HepG2 (cell line): ENCODE results near the gene ARHGAP45. TPM values are rescaled to one million over a fixed set of nuclear protein-coding genes. Genes with fewer than 3 reads are reported as not detected.

Source experiments
- ATAC-seq: fragments of 200-7000 bp; cut with Tn5 transposase; 3 replicates; pipeline ENCODE4 v1.9.1; 2020; ENCODE audit warnings: mild to moderate bottlenecking, moderate library complexity
- BruUV-seq: library from RNA; stranded (reverse); fragments of 400-500 nt; replicated peaks from 2 replicates; lab custom pipeline; 2021; lab: Mats Ljungman, UMichigan
- CTCF ChIA-PET: fragments of 300-600 bp; formaldehyde crosslinking; extraction: SDS; loops from one replicate; lab custom pipeline; 2021; ENCODE audit warnings: low total read pairs, inconsistent platforms, low intra/inter-chr PET ratio; lab: Yijun Ruan, JAX
- POLR2A ChIA-PET: fragments of 350-600 bp; sonication (Branson Sonifier 250); formaldehyde crosslinking; loops from one replicate; lab custom pipeline; 2020; ENCODE audit warnings: antibody characterized with exemption, inconsistent platforms; lab: Yijun Ruan, JAX
- DNase-seq: peaks from one replicate; pipeline ENCODE4 v3.0.0-alpha.2; 2015; ENCODE audit warnings: low spot score
- FAIRE-seq: peaks from 3 replicates; lab custom pipeline; 2011; peaks lifted over from hg19 to GRCh38; lab: Jason Lieb, UNC
- H2AFZ ChIP-seq: one replicate; pipeline ENCODE4 v1.6.1; 2011; ENCODE audit warnings: low read length, inconsistent platforms
- H3K27ac ChIP-seq: fragments of 300-600 bp; 3 replicates; pipeline ENCODE4 v1.8.0; 2011; ENCODE audit warnings: mixed run types, mild to moderate bottlenecking, mixed read lengths, low read length, inconsistent platforms; ENCODE audit not compliant: insufficient read depth; ENCODE audit errors: extremely low read length
- H3K27me3 ChIP-seq, 2 experiments: fragments of 200-600 bp in 1 of 2; 2 replicates in 1 of 2; 3 replicates in 1 of 2; pipeline versions ENCODE4 v1.6.0 to v1.8.0; 2011; ENCODE audit warnings: low read length in 2 of 2, mild to moderate bottlenecking in 2 of 2, moderate library complexity in 2 of 2, inconsistent platforms in 1 of 2; ENCODE audit not compliant: insufficient read depth in 2 of 2, control insufficient read depth in 1 of 2
- H3K36me3 ChIP-seq, 2 experiments: fragments of 200-600 bp in 1 of 2; replicated peaks in 1 of 2; 2 replicates in 1 of 2; 3 replicates in 1 of 2; pipeline versions ENCODE4 v1.5.1 to v1.8.0; 2011; ENCODE audit warnings: low read length in 2 of 2, inconsistent platforms in 1 of 2; ENCODE audit not compliant: insufficient read depth in 2 of 2, control insufficient read depth in 1 of 2
- H3K4me1 ChIP-seq: 2 replicates; pipeline ENCODE4 v1.5.1; 2012; ENCODE audit warnings: low read length, inconsistent platforms; ENCODE audit not compliant: insufficient read depth
- H3K4me2 ChIP-seq: 2 replicates; pipeline ENCODE4 v1.6.0; 2011; ENCODE audit warnings: low read depth, low read length, inconsistent platforms
- H3K4me3 ChIP-seq, 3 experiments: fragments of 200-600 bp in 1 of 3; sonication (generic), shearing (Covaris generic) in 1 of 3; replicated peaks in 1 of 3; 2 replicates each; pipeline ENCODE4 v1.5.1; 2011 to 2016; ENCODE audit warnings: low read length in 3 of 3, inconsistent platforms in 2 of 3, low read depth in 2 of 3, mild to moderate bottlenecking in 2 of 3, control low read depth in 1 of 3, mixed read lengths in 1 of 3; ENCODE audit not compliant: insufficient read depth in 1 of 3
- H3K79me2 ChIP-seq: one replicate; pipeline ENCODE4 v1.6.1; 2011; ENCODE audit warnings: low read length, inconsistent platforms; ENCODE audit not compliant: insufficient read depth
- H3K9ac ChIP-seq: 2 replicates; pipeline ENCODE4 v1.6.0; 2011; ENCODE audit warnings: mild to moderate bottlenecking, low read depth, low read length, inconsistent platforms; ENCODE audit not compliant: insufficient read depth
- H3K9me3 ChIP-seq: 2 replicates; pipeline ENCODE4 v1.5.1; 2012; ENCODE audit warnings: mild to moderate bottlenecking, low read length
- H4K20me1 ChIP-seq: 2 replicates; pipeline ENCODE4 v1.6.0; 2011; ENCODE audit warnings: inconsistent platforms, mild to moderate bottlenecking, low read length, moderate library complexity; ENCODE audit not compliant: insufficient read depth
- CBFB ChIP-seq: sonication (generic); formaldehyde crosslinking; IDR thresholded peaks from 2 replicates; pipeline ENCODE4 v1.4.0; 2020; ENCODE audit warnings: missing genetic modification reagents
- CREB1 ChIP-seq, 2 experiments: fragments of 450-650 bp in 1 of 2; IDR thresholded peaks; 2 replicates each; pipeline ENCODE4 v1.6.1; 2016 to 2017; ENCODE audit warnings: control low read depth in 1 of 2, mild to moderate bottlenecking in 1 of 2, missing compliant biosample characterization in 1 of 2, missing genetic modification characterization in 1 of 2
- HNF1B ChIP-seq: sonication (generic); formaldehyde crosslinking; IDR thresholded peaks from 2 replicates; pipeline ENCODE4 v1.5.1; 2020; ENCODE audit warnings: mild to moderate bottlenecking, moderate library complexity, missing genetic modification reagents
- HOXA3 ChIP-seq: sonication (generic); formaldehyde crosslinking; IDR thresholded peaks from 2 replicates; pipeline ENCODE4 v1.5.0; 2020; ENCODE audit warnings: missing genetic modification reagents
- KDM1A ChIP-seq: IDR thresholded peaks from 2 replicates; pipeline ENCODE4 v1.6.1; 2016; ENCODE audit warnings: missing compliant biosample characterization
- MAX ChIP-seq: IDR thresholded peaks from 2 replicates; pipeline ENCODE4 v1.6.1; 2012; ENCODE audit warnings: inconsistent platforms
- MEIS2 ChIP-seq: sonication (generic); formaldehyde crosslinking; IDR thresholded peaks from 2 replicates; pipeline ENCODE4 v1.9.0; 2021; ENCODE audit warnings: mild to moderate bottlenecking, missing genetic modification reagents
- RFXAP ChIP-seq: sonication (generic); formaldehyde crosslinking; IDR thresholded peaks from 2 replicates; pipeline ENCODE4 v1.4.0; 2020; ENCODE audit warnings: missing genetic modification reagents, borderline replicate concordance
- SPEN ChIP-seq: sonication (generic); formaldehyde crosslinking; IDR thresholded peaks from 2 replicates; pipeline ENCODE4 v1.5.1; 2020; ENCODE audit warnings: low read depth, mild to moderate bottlenecking, missing genetic modification reagents
- TBX3 ChIP-seq: fragments of 450-650 bp; IDR thresholded peaks from 2 replicates; pipeline ENCODE4 v1.6.1; 2017; ENCODE audit warnings: antibody characterized with exemption, mild to moderate bottlenecking, inconsistent platforms, borderline replicate concordance
- ZEB1 ChIP-seq: IDR thresholded peaks from 2 replicates; pipeline ENCODE4 v1.6.1; 2012; ENCODE audit warnings: mild to moderate bottlenecking, low read depth, inconsistent platforms; ENCODE audit not compliant: insufficient replicate concordance
- WGBS: methylation state at CpG from one replicate; pipeline ENCODE4 v1.1.6; 2017; ENCODE audit warnings: low lambda C conversion rate; 5-methylcytosine and 5-hydroxymethylcytosine counted together
- in situ Hi-C: cut with HindIII; loops from 2 replicates; pipeline ENCODE4 v1.10.0; 2017; ENCODE audit warnings: low pct_unique_long_range_greater_than_20kb; ENCODE audit not compliant: extremely low pct_ligation_motif_present
- intact Hi-C: fragments of 100-400 bp; cut with micrococcal nuclease; formaldehyde crosslinking; loops from one replicate; pipeline ENCODE4 v1.10.0; 2022; ENCODE audit not compliant: unreplicated experiment
- polyA plus RNA-seq, 8 experiments: library from polyadenylated mRNA; depleted of rRNA in 3 of 8; stranded (reverse) in 7 of 8; unstranded in 1 of 8; fragments of >200 nt; fragmentation: Illumina TruSeq in 4 of 8; extraction: Trizol in 4 of 8; gene quantifications; 2 replicates each; pipeline versions ENCODE4 v1.2.1 to v1.2.3, GENCODE V29; 2011 to 2016; ENCODE audit warnings: low read depth in 4 of 8, missing spikeins in 1 of 8, mixed read lengths in 1 of 8; ENCODE audit not compliant: insufficient read depth in 1 of 8
- total RNA-seq, 5 experiments: library from RNA; depleted of rRNA; stranded (reverse); fragments of >200 nt; fragmentation: Illumina TruSeq; extraction: Trizol; gene quantifications; 2 replicates each; pipeline ENCODE4 v1.2.3, GENCODE V29; 2016; ENCODE audit warnings: low read depth in 1 of 5
- TF ChIP-seq, protein P1 (sequence below): sonication (generic); formaldehyde crosslinking; IDR thresholded peaks from 2 replicates; pipeline ENCODE4 v1.4.0; 2020; ENCODE audit warnings: missing genetic modification reagents
- TF ChIP-seq, protein P2 (sequence below): IDR thresholded peaks from 2 replicates; pipeline ENCODE4 v1.6.1; 2016

Gene ARHGAP45
- total and polyA plus RNA-seq, 2 of the 13 experiments (the other 11 are each of a cell fraction or from before 2014, with no cell fraction given) = 0.84 to 32.0 TPM

DNA sequence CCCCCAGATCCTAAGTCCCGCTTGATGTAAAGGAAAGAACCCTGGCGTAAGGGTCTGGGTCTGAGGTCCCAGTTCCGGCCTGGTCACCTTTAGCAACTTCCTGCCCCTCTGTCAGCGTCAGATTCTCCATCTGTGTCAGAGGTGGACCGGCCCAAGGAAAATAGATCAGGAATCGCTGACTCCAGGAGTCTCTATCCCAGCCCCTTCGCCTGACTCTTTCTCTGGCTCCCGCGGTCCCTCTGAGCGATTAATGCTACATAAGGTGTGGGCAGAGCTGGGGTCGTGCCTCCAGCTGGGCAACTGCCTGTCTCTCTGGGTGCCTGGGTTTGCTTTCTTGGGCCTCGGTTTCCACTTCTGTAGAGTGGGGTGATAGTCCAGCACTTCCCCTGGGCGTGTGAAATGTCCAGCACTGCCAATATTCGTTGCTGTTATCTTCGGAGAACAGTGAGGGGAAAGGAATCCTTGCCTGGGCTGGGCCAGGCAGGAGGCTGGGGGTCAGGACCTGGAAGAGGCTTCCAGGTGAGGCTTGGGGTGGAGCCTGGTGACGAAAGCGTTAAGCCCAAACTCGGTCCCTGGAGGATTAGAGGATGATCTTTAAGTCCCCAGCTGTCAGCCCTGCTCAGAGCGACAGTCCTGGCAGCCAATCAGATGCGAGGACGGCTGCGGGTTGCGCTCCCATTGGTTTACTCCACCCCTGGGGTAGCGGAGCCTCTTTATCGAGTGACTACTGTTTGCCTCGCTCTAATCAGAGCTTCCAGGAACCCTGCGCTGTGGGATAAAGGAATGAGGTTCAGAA is 26.3 kb upstream of the ARHGAP45 start:
- peak overlapping the region; percentile 23 for H3K27ac ChIP-seq
- peak; percentile 81 for FAIRE-seq
- TF ChIP-seq RFXAP (CRISPR knock-in tag) (peak; percentile 36; the same call in 1 of the 2 replicates), ZEB1 (peak; percentile 73), CBFB (CRISPR knock-in tag) (no peak), HNF1B (CRISPR knock-in tag) (0 out of 2 replicates have a peak, but pooled peaks have one; percentile 29), HOXA3 (CRISPR knock-in tag) (peak; percentile 25; the same call in 1 of the 2 replicates), SPEN (CRISPR knock-in tag) (0 out of 2 replicates have a peak, but pooled peaks have one; percentile 37), CREB1 (IDR thresholded peaks at IDR 0.05) (peak; percentile 24; the same call in 1 of the 2 replicates), CREB1 (CRISPR knock-in tag; IDR thresholded peaks at IDR 0.05) (peak; percentile 72; the same call in 1 of the 2 replicates), MAX (peak; percentile 31; the same call in 1 of the 2 replicates), TBX3 (0 out of 2 replicates have a peak, but pooled peaks have one; percentile 35), MEIS2 (0 out of 2 replicates have a peak, but pooled peaks have one; percentile 56), KDM1A (CRISPR knock-in tag) (no peak)
- TF ChIP-seq, protein P1, sequence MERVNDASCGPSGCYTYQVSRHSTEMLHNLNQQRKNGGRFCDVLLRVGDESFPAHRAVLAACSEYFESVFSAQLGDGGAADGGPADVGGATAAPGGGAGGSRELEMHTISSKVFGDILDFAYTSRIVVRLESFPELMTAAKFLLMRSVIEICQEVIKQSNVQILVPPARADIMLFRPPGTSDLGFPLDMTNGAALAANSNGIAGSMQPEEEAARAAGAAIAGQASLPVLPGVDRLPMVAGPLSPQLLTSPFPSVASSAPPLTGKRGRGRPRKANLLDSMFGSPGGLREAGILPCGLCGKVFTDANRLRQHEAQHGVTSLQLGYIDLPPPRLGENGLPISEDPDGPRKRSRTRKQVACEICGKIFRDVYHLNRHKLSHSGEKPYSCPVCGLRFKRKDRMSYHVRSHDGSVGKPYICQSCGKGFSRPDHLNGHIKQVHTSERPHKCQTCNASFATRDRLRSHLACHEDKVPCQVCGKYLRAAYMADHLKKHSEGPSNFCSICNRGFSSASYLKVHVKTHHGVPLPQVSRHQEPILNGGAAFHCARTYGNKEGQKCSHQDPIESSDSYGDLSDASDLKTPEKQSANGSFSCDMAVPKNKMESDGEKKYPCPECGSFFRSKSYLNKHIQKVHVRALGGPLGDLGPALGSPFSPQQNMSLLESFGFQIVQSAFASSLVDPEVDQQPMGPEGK (CRISPR knock-in tag) = no peak
- TF ChIP-seq, protein P2, sequence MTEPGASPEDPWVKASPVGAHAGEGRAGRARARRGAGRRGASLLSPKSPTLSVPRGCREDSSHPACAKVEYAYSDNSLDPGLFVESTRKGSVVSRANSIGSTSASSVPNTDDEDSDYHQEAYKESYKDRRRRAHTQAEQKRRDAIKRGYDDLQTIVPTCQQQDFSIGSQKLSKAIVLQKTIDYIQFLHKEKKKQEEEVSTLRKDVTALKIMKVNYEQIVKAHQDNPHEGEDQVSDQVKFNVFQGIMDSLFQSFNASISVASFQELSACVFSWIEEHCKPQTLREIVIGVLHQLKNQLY = no peak

More for the DNA sequence above, 26.3 kb upstream of the ARHGAP45 start:
- BruUV-seq = no TSS peak
- no peaks in the 10 kb centered on the region for H4K20me1 ChIP-seq
- no peaks in the 10 kb centered on the region for H3K9me3 ChIP-seq
- DNase-seq (peak; percentile 87), ATAC-seq (peak; percentile 73)
- no peaks in the 10 kb centered on the region for H3K27me3 ChIP-seq
- peaks cover 30% of the 10 kb centered on the region for H3K4me1 ChIP-seq
- peak overlapping the region; percentile 62 to 79 (median 73) for H3K4me3 ChIP-seq
- H3K4me2 ChIP-seq = peak overlapping the region; percentile 98
- H2AFZ ChIP-seq = no peak overlapping the region
- POLR2A ChIA-PET = interaction anchor here (0.8 to 4.1 kb wide), 8 partner anchors 8 to 57 kb away, joined by 3 to 71 read pairs (median 4); partner anchors contain the start of gene CNN2
- in situ Hi-C loops = no loop called here
- peaks cover 4 to 17% of the 10 kb centered on the region in 2 experiments; a peak in 4 of 5 replicates for H3K36me3 ChIP-seq
- CTCF ChIA-PET = no interaction called here
- intact Hi-C loops = no loop called here
- peak overlapping the region; percentile 58 for H3K9ac ChIP-seq
- WGBS = 0% methylated on average over 8 of the region's 27 CpGs
- H3K79me2 ChIP-seq = no peaks in the 10 kb centered on the region
